GM21786 (cell line): ENCODE measurements around the gene BEAN1.
"Not testable (repeated sequence)": the region's sequence is repeated elsewhere in the genome, so short reads cannot be mapped to it uniquely, and the experiment has no call there.

Source experiments
- ATAC-seq: cut with Tn5 transposase; IDR thresholded peaks from one replicate; pipeline ENCODE4 v1.9.1; 2021; ENCODE audit not compliant: unreplicated experiment

Gene BEAN1

DNA sequence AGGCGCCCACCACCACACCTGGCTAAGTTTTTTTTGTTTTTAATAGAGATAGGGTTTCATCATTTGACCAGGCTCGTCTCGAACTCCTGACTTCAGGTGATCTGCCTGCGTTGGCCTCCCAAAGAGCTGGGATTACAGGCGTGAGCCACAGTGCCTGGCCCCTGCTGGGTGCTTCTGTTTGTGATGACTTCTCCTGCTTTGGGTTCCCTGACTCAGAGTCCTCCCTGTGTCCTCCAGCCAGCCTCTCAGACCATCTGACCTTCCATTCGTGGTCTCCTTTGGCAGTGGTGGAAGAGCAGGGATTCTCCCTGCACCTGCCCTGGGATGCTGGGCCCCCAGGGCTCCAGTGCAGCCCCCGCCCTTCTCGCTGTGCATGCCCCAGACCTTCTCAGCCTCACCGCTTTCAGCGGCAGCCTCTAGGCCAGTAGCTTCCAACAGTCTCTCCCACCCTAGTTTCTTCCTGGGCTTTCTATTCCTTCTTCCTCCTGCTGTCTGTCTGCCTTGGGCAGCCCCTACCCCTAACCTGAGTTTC lies 13.2 kb downstream of the BEAN1 start:
- no peak for ATAC-seq

DNA sequence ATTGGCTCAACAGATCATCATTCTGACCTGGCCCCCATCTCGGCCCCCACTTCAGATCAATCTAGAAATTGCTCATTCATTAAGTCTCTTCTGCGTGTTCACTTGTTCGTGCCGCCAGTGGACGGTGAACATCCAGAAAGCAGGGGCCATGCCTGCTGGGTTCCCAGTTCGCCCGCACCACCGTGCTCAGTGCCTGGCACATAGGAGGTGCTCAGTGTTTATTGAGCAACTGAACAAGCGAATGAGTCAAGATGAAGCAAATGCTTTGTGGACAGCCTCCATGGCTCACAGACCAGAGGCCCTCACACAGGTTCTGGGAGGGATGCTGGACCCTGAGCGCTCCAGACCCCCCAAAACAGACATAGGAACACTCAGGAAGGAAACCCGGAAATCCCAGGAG lies 13.9 kb downstream of the BEAN1 start:
- ATAC-seq = no peak

DNA sequence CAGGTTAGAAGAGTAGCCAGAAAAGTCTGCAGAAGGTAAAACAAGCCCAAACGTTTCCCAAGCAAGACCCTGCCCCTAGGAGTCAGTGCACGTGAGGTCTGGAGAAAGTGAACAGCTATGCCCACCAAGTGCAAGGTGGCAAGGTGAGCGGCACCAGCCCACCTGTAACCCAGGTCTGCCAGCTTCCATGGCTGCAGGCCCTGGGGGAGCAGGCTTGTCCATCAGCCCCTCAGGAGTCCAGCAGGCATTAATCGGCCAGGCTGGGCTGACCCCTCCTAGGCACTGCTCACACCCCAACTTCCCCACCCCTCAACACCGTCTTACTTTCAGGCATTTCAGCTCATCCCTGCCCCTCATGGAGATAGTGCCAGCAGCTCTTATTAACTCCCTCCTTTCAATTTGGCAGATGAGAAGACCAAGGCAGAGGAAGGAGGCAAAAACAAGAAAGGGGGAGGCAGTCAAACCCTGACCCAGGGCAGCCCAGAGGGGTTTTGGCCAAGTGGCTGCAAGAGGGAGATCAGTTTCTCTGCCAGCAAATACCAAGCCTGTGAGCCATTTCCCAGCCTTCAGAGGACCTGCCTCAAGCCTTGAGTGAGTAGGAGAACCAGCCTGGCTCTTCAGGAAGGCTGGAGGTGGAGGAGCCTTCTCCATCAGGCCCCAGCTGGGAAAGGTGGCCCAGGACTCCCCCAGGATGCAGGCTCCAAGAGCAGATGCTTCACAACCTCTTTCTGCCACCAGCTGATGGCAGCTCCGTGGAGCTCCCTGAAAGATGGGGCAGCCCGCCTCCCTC lies 14.7 kb downstream of the BEAN1 start:
- no peak for ATAC-seq

DNA sequence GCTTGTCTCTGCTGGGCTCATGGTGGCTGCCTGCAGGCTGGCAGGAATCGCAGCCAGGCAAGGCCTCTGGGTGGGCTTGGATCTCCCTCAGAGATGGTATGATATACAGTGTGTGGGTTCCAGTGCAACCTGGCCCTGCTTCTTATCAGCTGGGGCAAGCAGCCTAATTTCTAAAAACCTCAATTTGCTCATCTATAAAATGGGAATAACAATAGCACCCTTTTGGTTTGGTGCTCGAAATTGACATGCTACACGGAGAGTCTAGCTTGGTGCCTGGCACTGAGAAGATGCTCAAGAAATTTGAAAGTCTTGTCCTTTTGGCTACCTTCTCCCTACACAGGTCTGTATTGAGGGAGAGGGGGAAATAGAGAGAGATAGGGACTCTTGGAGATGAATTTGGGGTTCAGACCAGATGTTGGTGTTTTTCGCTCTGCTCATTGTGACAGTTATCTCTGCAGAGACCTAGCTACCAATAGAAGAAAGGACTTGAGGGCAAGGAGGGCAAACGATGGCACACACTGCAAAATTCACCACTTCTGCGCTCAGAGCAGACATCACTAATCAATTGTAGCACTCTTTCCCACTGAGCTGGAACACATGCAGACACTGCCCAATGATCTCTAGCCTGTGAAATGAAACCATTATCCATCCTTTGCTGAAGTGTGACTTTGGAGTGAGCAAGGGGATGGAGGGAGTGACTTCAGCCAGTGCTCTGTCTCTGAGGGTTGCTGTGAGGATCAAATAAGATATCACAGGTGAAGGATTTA lies 15.6 kb downstream of the BEAN1 start:
- ATAC-seq = no peak

DNA sequence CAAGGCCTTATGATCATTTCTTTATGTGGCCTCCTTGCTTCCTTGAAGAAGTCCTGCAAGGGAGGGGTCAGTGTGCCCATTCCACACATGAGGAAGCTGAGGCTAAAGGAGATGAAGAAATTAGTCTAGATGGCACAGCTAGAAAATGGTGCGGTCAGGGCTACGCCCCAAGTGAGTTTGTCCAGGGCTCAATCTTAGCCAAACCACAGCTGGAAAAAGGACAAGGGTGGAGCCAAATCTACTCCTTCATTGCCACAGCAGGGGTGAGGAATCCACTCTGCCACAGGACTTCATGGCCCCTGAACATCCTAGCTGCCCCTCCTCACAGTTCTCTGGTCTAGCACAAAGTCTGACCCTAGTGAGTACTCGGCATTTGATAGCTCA lies 16.2 kb downstream of the BEAN1 start:
- ATAC-seq = no peak

DNA sequence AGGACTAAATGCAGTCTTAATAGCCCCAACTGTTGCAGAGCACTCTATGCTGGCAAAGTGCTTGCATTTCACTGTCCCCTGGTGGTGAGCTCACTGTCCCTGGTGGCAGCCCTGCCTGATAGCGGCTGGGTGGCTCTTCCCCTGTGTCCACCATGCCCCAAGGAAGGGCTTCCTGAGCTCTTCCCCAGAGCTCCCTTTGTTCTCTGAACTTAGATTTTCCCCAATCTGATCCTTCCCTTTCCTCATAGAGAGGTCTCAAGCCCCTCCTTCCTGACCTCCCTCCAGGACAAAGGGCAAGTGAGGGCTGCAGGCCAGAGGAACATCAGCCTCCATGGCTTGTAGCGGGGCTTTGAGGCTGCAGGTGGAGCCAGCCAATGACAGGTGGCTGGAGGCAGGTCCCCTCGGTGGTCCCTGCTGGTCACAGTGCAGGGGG lies 17.0 kb downstream of the BEAN1 start:
- no peak for ATAC-seq

DNA sequence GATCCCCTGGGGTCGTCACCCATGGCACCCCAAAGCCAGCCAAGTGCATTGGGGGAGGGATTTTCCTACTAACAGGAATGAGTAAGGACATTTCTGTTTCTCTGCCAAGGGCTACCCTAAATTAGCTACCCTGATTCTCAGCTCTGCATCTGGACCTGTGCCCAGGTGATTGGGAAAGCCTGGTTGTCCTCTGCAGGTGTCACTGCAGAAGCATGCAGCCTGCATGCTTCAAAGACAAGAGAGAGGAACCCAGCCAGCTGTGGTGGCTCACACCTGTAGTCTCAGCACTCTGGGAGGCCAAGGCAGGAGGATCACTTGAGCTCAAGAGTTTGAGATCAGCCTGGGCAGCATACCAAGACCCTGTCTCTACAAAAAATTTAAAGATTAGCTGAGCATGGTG lies 19.6 kb downstream of the BEAN1 start:
- no peak for ATAC-seq

DNA sequence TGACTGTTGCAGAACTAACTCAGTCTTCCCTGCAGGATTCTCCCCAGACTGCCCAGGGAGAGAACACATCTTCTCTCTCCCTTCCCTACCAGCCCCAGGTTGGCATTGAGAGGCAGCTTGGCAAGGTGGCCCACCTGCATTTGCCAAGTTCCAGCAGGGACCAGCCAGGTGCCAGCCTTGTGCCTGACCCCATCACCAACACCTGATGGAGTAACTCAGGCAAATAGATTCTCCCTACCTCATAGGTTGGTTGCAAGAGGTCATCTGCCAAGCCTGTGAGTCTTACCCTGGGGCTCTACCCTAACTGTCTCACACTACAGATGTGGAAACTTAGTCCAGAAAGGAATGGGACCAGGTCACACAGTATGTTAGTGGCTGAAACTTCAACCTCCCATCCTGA lies 20.4 kb downstream of the BEAN1 start:
- ATAC-seq = no peak

DNA sequence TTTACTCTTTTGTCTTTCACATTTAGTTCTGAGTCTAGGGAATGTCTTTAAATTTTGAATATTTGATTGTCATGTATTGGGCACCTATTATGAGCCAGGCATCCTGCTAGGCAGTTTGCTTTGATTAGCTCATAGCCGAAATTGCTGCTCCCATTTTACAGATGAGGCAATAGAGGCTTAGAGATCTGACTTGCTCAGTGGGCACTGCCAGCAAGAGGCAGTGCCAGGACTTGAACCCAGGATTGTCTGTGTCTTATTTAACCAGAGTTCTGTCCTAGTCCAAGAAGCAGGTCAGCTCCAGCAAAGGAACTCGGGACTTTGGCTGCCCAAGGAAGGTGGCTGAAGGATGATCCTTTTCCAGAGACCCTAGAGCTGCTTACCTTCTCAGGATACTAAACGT lies 24.5 kb downstream of the BEAN1 start:
- no peak for ATAC-seq

DNA sequence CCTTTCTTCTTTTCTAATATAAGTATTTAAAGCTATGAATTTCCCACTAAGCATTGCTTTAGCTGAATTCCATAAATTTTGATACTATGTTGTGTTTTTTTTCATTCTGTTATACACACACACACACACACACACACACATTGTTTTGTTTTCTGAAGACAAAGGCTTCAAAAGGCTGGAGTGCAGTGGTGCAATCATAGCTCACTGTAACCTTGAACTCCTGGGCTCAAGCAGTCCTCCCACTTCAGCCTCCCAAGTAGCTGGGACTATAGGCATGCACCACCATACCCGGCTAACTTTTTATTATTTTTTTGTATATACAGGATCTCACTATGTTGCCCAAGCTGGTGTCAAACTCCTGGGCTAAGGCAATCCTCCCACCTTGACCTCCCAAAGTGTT lies 26.1 kb downstream of the BEAN1 start:
- ATAC-seq = not testable (repeated sequence)

DNA sequence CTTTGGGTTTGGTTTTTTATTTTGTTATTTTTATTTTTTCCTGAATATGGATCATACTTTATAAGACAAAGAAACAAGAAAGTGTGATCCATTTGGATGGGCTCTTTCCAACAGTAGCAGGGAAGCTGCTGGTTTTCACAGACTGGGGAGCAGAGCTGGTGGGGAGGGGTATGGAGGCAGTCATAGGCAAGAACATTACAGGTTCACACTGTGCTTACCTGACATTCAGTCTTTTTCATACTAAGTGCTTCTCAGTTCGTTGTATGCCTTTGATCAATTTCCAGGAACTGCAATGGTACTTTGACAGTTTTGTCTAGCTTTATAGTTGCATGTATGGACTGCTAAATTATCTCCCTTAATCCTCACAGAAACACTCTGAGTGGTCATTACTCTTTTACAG lies 27.7 kb downstream of the BEAN1 start:
- no peak for ATAC-seq

DNA sequence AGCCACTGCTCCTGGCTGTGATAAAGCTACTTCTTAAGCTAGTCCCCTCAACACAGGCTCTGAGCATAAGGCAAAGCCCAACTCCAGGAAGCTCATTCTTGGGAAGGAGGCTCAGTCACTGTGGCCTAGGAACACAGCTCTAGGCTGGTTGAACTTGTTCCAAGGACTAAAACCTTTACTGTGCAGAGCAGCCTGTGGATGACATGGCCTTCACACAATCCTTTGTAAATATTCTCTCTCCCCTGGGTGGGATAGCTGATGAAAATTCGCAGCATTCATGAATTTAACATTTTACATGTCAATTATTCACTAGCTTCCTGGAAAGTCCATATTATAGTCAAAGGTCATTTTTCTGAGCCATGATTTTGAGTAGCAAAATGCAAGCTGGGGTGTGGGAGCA lies 28.9 kb downstream of the BEAN1 start:
- ATAC-seq = no peak

DNA sequence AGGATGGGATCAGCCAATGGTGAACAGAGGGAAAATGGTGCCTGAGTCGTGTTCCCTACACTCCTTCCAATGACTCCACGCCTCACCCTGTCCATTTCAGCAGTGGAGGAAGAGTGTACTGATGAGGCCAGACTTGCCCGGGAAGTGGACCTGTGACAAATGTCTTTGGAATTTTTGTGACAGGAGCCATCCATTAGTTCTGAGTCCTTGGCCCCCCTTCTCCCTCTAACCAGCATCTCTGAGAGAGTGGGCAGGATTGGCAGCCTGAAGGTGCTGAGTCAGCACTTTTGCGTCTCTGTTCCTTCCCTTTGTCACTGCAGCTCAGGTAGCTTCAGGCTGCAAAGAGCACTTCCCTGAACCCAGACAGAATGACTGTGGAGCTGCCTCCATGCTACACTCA lies 30.8 kb downstream of the BEAN1 start:
- no peak for ATAC-seq

DNA sequence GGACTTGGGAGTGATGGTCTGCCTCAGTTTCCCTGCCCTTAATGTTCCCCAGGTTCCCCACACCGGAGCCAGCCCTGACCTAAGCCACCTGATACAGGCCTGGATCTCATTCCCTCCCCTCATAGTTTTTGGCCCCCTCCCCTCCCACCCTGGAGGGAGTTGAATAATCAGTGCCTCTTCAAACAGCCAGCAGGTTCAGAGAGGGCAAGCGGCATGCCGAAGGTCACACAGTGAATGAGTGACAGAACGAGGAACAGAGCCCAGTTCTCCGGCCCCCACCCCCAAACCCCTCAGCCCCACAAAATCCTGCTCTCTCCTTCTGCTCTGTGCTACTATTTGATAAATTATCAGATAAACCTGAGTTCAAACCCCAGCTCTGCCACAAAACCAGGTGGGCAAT lies 31.2 kb downstream of the BEAN1 start:
- ATAC-seq = no peak

DNA sequence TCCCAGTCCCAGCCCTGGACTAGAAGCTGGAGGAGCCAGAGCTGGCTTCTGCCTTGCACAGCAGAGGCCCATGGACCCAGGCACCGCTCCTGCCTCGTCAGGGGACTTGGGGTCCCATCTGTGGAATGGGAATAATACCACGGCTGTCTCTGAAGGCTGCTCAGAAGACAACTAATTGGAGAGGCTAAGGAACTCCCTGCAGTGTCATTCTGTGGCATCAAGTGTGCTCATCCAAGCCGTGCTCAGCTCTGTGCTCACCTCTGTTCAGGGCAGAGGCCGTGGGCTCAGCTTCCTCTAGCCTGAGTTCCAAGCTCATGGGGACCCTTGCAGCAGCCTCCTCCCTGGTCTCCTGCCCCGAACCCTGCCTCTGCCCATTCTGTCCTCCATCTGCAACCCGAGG lies 31.8 kb downstream of the BEAN1 start:
- no peak for ATAC-seq

DNA sequence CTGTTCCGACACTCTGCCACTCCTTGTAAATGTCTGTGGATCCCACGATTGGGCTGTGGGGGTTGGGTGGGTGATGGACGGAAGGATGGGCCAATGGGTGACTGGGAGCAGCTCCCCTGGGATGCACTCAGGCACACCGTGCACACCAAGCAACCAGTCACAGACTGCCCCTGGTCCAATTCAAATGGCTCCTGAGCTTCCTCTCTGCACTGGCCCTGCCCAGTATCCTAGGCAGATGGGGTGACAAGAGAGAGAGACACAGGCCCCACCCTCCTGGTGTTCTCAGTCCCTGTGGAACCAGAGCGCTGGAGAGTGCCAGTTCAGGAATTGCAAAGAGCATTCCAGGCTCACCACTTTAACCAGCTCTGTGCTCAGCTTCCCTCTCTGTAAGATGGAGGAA lies 32.8 kb downstream of the BEAN1 start:
- no peak for ATAC-seq

DNA sequence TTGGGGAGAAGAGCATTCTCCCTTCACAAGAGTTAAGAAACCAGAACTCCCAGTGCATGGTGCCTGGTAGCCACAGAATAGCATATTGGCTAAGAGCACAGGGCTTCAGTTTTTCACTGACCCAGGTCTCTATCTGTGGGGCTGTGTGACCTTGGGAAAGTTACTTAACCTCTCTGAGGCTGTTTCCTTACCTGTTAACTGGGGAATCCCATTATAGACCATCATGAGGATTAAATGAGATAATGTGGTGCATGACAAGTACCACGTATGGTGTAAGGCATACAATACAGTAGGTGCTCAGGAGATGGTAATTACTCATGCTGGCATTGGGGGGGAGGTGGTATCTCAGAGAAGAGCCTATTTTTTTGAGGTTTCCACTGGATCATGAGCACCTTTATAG lies 33.6 kb downstream of the BEAN1 start:
- no peak for ATAC-seq

DNA sequence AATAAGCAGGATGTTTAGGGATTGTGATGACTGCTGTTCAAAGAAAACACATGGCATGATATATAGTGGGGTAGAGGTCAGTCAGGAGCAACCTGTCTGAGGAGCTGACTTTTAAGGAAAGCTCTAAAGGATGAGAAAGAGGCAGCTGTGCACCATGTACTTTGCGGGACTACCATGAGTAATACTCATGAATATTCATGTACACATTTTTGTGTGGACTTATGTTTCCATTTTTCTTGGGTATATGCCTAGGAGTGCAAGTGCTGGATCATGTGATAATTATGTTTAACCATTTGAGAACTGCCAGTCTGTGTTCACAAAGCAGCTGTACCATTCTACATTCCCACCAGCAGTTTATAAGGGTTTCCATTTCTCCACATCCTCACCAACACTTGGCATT lies 35.8 kb downstream of the BEAN1 start:
- ATAC-seq = no peak

DNA sequence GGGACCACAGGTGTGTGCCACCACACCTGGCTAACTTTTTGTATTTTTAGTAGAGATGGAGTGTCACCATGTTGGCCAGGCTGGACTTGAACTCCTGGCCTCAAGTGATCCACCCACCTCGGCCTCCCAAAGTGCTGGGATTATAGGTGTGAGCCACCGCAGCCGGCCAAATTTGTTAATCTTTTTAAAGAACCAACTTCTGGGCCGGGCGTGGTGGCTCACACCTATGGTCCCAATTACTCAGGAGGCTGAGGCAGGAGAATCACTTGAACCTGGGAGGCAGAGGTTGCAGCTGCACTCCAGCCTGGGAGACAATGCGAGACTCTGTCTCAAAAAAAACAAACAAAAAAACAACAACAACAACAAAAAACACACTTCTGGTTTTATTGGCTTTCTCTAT lies 38.9 kb downstream of the BEAN1 start:
- ATAC-seq = not testable (repeated sequence)

DNA sequence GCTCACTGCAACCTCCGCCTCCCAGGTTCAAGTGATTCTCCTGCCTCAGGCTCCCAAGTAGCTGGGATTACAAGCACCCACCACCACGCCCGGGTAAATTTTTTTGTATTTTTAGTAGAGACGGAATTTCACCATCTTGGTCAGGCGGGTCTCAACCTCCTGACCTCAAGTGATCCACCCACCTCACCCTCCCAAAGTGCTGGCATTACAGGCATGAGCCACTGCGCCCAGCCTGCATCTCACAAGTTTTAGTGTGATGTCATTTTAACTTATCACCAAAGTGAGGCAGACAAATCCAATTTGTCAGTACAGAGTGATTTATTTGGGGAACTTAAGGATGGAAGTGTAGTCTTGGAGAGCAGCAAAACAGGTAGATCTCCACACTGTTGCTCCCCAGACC lies 39.5 kb downstream of the BEAN1 start:
- ATAC-seq = not testable (repeated sequence)

DNA sequence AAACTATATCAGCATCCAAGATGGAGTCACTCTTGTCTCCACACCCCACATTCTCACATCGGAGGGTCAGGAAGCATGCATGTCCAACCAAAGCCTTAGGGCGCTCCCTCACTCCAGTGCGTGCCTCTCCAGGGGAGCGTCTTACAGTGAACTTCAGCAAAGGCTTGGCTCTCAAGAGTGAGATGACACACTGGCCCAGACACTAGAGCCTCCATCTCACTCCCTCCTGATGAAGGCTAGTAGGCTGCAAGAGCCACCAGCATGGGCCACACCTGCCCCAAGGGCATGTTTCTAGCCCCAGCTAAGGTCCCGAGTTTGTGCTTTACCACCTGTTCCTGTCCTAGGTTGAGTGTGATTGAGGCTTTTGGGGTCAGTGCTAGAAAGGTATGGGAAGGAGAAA lies 40.5 kb downstream of the BEAN1 start:
- no peak for ATAC-seq

DNA sequence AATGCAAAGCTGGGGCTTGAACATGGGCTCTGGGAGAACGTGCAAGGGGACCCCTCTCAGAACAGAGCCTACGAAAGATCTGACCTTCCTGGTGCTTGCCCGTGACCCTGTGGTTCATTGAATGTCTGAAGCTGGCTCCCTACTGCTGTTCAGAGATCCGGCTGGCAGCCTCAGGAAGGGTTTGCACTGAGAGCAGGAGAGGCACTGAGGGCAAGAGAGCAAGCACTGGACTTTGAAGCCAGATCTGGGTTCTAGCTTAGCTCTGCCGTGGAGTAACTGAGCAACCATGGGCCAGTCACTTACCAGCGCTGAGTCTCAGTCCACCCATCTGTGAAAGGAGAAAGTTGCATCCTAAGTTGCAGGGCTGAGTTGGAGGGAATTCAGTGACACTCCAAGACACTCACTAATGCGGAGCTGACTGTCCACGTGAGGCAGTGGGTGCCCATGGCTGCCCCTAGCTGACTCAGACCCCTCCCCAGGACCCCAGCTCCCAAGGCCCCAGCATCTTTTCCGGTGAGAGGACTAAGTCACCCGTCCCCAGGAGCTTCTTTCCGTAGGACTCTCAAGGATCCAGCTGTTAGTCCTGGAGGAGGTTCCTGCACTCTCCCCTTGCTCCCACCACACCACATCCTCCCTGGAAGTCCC lies 41.3 kb downstream of the BEAN1 start:
- ATAC-seq = no peak
